ENCODE results near the gene FBXW5. TPM values are rescaled to one million over a fixed set of nuclear protein-coding genes. Genes with fewer than 3 reads are reported as not detected.

The FBXW5 gene
- total RNA-seq, 1 experiment from 2014 or later, result 50.8 TPM

GRCh38 chr9:136923881-136924280 lies 20.7 kb downstream of the FBXW5 start:
- no peak overlapping the region for H3K27ac Mint-ChIP-seq (ENCODE audit: unreplicated experiment)
- no TSS peak for BruUV-seq (replicated peaks)

GRCh38 chr9:136922540-136922939 lies 22.0 kb downstream of the FBXW5 start:
- H3K4me3 Mint-ChIP-seq (ENCODE audit: low read depth, unreplicated experiment), result no peak overlapping the region
- H3K27ac Mint-ChIP-seq (ENCODE audit: unreplicated experiment), result no peak overlapping the region
- no peaks in the 10 kb centered on the region for H3K9me3 Mint-ChIP-seq (ENCODE audit: low read depth, unreplicated experiment)
- TF ChIP-seq, protein P1, sequence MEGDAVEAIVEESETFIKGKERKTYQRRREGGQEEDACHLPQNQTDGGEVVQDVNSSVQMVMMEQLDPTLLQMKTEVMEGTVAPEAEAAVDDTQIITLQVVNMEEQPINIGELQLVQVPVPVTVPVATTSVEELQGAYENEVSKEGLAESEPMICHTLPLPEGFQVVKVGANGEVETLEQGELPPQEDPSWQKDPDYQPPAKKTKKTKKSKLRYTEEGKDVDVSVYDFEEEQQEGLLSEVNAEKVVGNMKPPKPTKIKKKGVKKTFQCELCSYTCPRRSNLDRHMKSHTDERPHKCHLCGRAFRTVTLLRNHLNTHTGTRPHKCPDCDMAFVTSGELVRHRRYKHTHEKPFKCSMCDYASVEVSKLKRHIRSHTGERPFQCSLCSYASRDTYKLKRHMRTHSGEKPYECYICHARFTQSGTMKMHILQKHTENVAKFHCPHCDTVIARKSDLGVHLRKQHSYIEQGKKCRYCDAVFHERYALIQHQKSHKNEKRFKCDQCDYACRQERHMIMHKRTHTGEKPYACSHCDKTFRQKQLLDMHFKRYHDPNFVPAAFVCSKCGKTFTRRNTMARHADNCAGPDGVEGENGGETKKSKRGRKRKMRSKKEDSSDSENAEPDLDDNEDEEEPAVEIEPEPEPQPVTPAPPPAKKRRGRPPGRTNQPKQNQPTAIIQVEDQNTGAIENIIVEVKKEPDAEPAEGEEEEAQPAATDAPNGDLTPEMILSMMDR (IDR thresholded peaks at IDR 0.05; ENCODE audit: unreplicated experiment), result no peak
- H3K36me3 Mint-ChIP-seq (ENCODE audit: insufficient read depth, unreplicated experiment), result peaks cover 51% of the 10 kb centered on the region
- no peaks in the 10 kb centered on the region for H3K4me1 Mint-ChIP-seq (ENCODE audit: low read depth, unreplicated experiment)
- DNase-seq, result no peak
- H3K27me3 Mint-ChIP-seq (ENCODE audit: unreplicated experiment), result no peaks in the 10 kb centered on the region
- no TSS peak for BruUV-seq (replicated peaks)
- CTCF ChIA-PET, result no interaction called here
- intact Hi-C loops (cut with micrococcal nuclease; ENCODE audit: unreplicated experiment), result no loop called here

More at GRCh38 chr9:136923881-136924280, 20.7 kb downstream of the FBXW5 start:
- CTCF ChIA-PET, result no interaction called here
- H3K27me3 Mint-ChIP-seq (ENCODE audit: unreplicated experiment), result no peaks in the 10 kb centered on the region
- TF ChIP-seq, protein P1 (IDR thresholded peaks at IDR 0.05; ENCODE audit: unreplicated experiment), result no peak
- no peak for DNase-seq
- no peak overlapping the region for H3K4me3 Mint-ChIP-seq (ENCODE audit: low read depth, unreplicated experiment)
- peaks cover 48% of the 10 kb centered on the region for H3K36me3 Mint-ChIP-seq (ENCODE audit: insufficient read depth, unreplicated experiment)
- intact Hi-C loops (cut with micrococcal nuclease; ENCODE audit: unreplicated experiment), result no loop called here
- H3K9me3 Mint-ChIP-seq (ENCODE audit: low read depth, unreplicated experiment), result no peaks in the 10 kb centered on the region
- H3K4me1 Mint-ChIP-seq (ENCODE audit: low read depth, unreplicated experiment), result no peaks in the 10 kb centered on the region

DNA sequence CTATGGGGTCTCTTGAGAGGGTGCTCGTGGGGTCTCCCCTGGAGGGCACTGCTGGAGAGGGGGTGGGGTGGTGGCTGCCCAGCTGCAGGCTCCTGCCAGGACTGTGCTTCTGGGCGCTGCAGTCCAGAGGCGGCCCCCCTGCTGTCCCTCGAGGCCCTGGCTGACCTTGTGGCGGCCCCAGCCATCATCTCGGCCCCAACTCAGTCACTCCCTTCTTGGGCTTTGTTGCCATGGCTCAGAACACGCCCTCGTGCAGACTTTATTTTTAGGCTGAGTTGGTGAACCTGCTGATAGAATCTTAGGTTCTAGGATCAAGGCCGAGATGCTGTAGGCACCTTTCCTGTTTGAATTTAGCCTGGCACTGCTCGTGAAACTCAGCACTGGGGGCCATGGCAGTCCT lies 22.8 kb downstream of the FBXW5 start:
- no TSS peak for BruUV-seq (replicated peaks)
- no peaks in the 10 kb centered on the region for H3K4me1 Mint-ChIP-seq (ENCODE audit: low read depth, unreplicated experiment)
- H3K27ac Mint-ChIP-seq (ENCODE audit: unreplicated experiment), result no peak overlapping the region
- no peaks in the 10 kb centered on the region for H3K27me3 Mint-ChIP-seq (ENCODE audit: unreplicated experiment)
- no peak overlapping the region for H3K4me3 Mint-ChIP-seq (ENCODE audit: low read depth, unreplicated experiment)
- CTCF ChIA-PET, result no interaction called here
- DNase-seq, result no peak
- TF ChIP-seq, protein P1 (IDR thresholded peaks at IDR 0.05; ENCODE audit: unreplicated experiment), result no peak
- peaks cover 49% of the 10 kb centered on the region for H3K36me3 Mint-ChIP-seq (ENCODE audit: insufficient read depth, unreplicated experiment)
- intact Hi-C loops (cut with micrococcal nuclease; ENCODE audit: unreplicated experiment), result no loop called here
- no peaks in the 10 kb centered on the region for H3K9me3 Mint-ChIP-seq (ENCODE audit: low read depth, unreplicated experiment)

DNA sequence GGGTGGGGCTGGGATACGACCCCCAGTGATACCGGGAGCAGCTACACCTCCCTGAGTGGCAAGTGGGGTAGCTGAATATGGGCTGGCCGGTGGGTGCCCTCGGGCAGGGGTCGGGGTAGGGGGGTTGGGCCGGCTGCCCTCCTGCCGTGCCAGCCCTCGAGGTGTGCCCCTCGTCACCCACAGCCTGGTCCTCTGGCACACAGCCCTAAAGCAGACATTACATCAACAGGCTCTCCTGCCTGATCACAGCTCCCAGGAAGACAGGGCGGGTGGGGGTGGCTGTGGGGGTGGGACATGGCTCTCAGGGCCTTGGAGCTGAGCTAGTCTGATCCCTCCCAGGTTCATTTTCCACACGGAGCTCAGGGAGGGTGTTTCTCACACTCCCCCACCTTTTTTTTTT lies 23.2 kb downstream of the FBXW5 start:
- DNase-seq, result no peak
- CTCF ChIA-PET, result no interaction called here
- Mint-ChIP-seq H3K4me3 (ENCODE audit: low read depth, unreplicated experiment) (no peak overlapping the region), H3K36me3 (ENCODE audit: insufficient read depth, unreplicated experiment) (peaks cover 46% of the 10 kb centered on the region), H3K27ac (ENCODE audit: unreplicated experiment) (no peak overlapping the region), H3K9me3 (ENCODE audit: low read depth, unreplicated experiment) (no peaks in the 10 kb centered on the region), H3K4me1 (ENCODE audit: low read depth, unreplicated experiment) (no peaks in the 10 kb centered on the region), H3K27me3 (ENCODE audit: unreplicated experiment) (no peaks in the 10 kb centered on the region)
- TF ChIP-seq, protein P1 (IDR thresholded peaks at IDR 0.05; ENCODE audit: unreplicated experiment), result no peak
- intact Hi-C loops (cut with micrococcal nuclease; ENCODE audit: unreplicated experiment), result no loop called here
- BruUV-seq (replicated peaks), result no TSS peak
